Measurements from ENCODE around the gene GPR107.
"Not testable (repeated sequence)": the region's sequence is repeated elsewhere in the genome, so short reads cannot be mapped to it uniquely, and the experiment has no call there.

Gene GPR107

DNA sequence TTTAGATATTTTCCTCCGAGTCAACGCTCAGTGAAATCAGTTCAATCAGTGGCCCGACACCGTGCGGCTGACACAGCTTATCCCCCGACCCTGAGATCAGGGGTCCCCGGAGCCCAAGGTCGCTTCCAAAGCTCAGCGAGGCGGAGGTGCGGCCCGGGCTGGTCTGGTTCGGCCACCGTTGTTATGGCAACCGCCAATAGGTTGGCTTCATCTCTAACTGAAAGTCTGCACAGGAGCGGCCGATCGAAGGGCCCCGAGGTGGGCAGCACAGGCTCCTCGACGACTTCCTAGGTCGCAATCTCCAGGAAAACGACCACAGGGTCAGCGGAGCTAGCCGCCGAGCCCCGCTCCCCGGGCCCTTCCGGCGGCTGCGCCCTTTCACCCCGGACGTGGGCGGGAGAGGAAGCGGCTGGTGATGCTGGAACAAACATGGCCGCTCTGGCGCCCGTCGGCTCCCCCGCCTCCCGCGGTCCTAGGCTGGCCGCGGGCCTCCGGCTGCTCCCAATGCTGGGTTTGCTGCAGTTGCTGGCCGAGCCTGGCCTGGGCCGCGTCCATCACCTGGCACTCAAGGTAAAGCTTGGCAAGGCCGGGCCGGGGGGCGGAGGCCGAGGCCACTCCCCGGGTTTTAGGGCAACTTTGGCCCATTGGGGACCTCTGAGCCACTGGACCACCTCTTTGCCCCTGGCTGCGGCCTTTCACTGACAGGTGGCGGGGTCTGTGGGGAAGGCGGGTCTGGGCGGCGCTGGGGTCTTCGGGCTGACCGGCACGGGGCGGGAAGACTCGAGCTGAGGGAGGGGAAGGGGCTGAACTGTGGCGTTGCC, at the start of gene GPR107:
GPR107 (plus strand) TSS at position 403 of the 821 bp plus-strand sequence; CDS start at position 430, 27 bp downstream.
- peak; percentile 91 for DNase-seq

DNA sequence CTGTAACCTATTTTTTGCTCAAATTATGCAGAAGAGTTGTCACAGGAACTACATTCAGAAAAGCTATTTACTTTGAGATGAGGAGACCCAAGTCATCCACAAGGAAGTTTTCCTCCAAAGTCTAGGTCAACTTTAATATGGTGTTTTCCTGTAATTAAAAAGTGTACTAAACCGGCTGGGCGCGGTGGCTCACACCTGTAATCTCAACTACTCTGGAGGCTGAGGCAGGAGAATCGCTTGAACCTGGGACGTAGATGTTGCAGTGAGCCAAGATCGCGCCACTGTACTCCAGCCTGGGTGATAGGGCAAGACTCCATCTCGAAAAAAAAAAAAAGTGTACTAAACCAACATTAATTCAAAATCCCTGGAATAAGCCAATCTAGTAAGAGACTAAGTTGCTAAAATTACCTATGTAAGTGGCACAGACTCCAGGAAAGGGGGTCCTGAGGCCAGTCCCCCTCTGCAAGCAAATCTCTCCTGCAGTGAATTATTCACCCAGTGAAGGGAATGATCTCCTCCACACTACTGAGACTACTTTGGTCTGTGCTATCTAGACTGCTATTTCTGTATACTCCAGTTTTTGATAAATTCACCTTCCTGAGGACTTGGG, 49.7 kb upstream of the GPR107 start:
- no peak for DNase-seq

DNA sequence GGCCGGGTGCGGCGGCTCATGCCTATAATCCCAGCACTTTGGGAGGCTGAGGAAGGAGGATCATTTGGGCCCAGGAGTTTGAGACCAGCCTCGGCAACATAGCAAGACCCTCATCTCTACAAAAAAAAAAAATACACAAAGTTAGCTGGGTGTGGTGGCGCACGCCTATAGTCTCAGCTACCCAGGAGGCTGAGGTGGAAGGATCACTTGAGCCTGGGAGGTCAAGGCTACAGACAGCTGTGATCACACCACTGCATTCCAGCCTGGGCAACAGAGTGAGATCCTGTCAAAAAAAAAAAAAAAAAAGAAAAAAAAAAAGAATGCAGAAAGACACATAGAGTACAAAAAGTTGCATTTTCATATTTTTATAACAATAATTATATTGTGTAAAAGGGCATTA, 46.8 kb upstream of the GPR107 start:
- not testable (repeated sequence) for DNase-seq

DNA sequence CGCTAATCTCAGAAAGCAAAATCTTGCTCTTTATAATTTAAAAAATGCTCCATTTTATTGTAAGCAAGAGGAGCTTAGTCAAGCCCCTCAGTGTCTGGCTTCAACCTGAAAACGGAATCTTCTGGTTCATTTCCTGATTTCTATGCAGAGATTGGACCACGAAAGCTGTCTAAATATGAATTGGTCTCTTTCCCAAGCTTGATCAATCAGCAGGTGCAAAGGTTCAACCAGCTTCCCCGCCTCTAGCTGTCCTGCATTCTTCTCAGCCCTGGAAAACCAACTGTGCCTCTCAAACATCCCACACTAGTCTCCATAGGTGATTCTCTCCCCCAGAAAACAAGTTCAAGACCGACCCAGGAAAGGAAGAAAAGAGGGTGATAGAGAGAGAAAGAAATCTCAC, 45.2 kb upstream of the GPR107 start:
- no peak for DNase-seq

DNA sequence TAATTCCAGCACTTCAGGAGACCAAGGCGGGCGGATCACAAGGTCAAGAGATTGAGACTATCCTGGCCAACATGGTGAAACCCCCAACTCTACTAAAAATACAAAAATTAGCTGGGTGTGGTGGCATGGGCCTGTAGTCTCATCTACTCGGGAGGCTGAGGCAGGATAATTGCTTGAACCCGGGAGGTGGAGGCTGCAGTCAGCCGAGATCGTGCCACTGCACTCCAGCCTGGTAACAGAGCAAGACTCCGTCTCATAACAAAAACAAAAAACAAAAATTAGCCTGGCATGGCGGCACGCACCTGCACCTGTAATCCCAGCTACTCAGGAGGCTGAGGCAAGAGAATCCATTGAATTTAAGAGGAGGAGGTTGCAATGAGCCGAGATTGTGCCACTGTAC, 44.2 kb upstream of the GPR107 start:
- DNase-seq = not testable (repeated sequence)

DNA sequence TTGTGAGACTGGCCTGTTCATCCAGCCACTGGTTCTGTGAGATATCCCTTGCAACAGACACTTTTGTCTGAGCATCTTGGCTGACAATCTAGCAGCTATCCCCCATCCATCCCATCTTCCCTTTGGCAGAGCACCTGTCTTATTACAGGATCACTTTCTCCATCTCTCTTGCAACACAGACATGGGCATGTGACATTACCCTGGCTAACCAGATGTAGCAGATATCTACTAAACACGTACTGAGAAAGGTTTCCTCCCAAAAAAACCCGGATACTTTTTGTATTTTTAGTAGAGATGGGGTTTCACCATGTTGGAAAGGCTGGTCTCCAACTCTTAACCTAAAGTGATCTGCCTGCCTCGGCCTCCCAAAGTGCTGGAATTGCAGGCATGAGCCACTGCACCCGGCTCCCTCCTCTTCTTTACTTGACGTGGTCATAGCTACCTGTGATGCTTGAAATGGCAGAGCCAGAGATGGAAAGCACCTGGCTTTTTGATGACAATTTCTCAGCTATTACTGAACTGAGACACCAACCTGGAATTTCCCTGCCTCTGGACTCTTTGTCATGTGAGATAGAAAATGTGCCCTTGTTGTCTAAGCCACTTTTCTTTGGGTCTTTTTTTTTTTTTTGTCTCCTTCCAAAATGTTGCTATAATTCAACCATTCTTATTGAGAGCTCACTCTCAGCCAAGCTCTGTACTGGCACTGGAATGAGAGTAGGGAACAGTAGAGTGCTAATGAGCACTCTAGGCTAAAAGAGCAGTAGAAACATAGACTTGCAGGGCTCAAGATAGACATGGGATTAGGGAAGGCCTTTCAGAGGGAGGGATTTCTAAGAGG, 43.3 kb upstream of the GPR107 start:
- DNase-seq = no peak

DNA sequence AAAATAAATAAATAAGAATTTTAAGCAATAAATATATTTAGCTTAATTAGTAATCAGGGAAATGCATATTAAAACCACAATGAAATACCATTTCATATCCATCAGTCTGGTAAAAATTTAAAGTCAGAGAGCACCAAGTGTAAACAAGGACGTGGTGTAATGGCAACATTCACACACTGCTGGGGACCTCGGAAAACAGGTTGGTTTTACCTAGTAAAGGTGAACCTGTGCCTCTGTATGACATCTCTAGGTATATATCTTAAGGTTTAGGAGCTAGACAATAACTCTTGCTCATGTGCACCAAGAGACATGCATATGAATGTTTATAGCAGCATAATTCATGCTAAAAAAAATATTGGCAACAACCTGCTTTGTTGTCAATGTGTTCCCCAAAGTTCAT, 40.4 kb upstream of the GPR107 start:
- DNase-seq = no peak

DNA sequence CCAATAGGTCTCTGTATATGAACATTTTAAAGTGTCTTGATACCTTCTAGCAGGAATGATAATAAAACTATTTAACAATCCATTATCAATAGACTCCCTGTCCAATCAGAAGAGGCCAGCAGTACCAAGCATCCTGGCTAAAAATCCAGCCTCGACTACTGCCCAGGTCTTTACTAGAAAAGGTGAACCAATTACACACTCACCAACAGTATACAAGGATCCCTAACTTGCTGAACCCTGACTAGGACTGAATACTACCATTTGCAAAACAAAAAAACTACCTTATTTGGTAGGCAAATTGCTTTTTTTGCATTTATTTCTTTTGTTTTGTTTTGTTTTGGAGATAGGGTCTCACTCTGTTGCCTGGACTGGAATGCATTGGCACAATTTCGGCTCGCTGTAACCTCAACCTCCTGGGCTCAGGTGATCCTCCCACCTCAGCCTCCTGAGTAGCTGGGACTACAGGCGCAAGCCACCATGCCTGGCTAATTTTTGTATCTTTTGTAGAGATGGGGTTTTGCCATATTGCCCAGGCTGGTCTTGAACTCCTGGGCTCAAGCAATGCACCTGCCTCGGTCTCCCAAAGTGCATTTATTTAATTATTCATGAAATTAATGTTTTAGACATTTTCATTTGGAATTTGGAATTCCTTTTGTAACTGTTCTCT, 38.2 kb upstream of the GPR107 start:
- DNase-seq = no peak

DNA sequence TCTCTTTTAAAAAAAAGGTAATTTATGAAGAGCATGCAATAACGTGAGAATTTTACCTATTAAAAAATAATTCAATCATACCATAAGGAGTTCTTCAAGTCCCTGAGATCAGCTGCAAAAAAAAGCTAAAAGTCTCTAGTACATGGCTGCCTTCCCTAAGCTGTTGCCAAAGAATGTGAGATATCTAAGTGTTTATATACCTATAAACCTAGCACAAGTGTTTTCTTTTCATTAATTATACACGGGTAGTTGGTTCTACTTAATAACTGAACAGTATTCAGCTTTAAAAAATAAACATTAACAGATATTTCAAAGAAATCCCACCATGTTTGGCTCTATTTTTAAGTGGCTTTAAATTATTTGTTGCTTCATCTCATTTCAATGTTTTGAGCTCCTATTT, 36.6 kb upstream of the GPR107 start:
- DNase-seq = no peak

DNA sequence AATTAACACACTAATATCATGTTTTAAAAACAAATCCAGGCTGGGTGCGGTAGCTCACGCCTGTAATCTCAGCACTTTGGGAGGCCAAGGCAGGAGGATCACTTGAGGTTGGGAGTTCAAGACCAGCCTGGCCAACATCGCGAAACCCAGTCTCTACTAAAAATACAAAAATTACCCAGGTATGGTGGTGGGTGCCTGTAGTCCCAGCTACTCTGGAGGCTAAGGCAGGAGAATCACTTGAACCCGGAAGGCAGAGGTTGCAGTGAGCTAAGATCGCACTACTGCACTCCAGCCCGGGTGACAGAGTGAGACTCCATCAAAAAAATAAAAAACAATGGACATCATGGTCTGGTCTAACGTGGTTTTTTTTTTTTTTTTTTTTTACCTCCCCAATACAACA, 36.2 kb upstream of the GPR107 start:
- DNase-seq = not testable (repeated sequence)

DNA sequence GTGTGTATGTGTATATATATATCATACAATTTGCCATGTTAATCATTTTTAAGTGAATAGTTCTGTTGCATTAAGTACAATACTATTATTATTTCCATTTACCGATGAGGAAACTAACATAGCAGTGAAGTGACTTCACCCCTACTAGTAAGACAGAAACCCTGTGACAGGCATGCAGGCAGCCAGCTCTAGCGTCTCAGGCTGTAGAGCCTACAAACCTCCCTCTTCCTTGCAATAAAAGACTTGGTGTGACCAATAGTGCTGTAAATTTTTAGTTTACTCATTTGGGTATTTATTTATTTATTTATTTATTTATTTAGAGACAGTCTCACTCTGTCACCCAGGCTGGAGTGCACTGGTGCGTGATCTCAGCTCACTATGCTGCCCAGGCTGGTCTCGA, 35.4 kb upstream of the GPR107 start:
- no peak for DNase-seq

DNA sequence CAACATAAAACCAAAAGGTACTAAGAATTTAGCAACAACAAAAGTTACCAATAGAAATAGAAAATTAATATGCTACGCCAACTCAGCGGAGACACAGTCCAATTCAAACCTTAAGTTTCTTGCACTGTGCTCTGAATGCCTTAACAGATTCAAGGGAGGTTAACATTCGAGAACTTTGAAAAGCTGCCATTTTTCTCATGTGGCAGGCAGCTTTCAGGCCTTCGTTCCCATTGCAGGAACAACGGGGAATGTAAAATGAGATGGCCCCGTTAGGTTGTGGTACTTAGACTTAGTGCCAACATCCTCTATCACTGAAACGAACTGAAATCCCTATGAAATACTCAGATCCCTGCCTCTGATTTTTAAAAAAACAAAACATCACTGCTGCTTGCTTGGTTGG, 33.1 kb upstream of the GPR107 start:
- no peak for DNase-seq

DNA sequence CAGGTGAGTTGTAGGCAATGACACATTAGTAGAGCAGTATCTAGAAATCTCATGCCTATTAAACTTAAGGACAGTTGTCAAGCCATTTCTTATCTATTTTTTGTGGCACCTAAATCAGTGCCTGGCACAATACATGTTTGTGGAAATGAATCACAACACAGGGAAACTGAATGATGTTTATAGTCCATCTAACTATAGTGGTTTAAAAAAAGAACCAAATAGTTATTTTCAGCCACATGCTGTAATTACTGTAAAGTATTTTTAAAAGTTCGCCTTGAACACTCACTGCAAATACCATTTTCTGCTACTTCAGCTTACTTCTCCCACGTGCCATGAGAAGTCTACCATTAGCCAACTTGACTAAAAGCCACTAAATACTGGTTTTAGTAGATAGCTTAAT, 32.6 kb upstream of the GPR107 start:
- no peak for DNase-seq

DNA sequence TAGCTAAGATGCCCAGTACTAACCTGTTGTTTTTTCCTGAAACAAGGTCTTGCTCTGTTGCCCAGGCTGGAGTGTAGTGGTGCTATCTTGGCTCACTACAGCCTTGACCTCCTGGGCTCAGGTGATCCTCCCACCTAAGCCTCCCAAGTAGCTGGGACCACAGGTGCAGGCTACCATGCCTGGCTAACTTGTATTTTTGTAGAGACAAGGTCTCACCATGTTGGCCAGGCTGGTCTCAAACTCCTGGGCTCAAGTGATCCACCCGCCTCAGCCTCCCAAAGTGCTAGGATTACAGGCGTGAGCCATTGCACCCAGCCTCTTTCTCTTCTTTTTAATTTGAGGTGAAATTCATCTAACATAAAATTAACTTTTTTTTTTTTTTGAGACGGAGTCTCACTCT, 31.9 kb upstream of the GPR107 start:
- DNase-seq = not testable (repeated sequence)

DNA sequence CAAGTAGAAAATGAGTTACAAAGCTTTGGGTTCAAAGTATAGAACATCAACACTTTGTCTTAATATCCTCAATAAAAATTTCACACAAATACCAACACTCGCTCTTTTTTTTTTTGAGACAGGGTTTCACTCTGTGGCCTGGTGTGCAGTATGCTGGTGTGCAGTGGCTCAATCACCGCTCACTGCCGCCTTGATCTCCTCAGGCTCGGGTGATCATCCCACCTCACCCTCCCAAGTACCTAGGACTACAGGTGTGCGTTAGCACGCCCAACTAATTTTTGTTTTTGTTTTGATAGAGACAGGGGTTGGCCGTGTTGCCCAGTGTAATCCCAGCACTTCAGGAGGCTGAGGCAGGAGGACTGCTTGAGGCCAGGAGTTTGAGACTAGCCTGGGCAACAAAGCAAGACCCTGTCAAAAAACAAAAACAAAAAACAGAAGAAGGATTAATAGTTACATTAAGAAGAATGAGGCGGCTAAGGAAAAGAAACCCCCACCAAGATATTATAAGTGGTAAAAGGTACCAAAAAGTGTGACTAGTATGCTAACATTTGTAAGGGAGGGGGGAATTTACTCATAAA, 31.1 kb upstream of the GPR107 start:
- DNase-seq = no peak

DNA sequence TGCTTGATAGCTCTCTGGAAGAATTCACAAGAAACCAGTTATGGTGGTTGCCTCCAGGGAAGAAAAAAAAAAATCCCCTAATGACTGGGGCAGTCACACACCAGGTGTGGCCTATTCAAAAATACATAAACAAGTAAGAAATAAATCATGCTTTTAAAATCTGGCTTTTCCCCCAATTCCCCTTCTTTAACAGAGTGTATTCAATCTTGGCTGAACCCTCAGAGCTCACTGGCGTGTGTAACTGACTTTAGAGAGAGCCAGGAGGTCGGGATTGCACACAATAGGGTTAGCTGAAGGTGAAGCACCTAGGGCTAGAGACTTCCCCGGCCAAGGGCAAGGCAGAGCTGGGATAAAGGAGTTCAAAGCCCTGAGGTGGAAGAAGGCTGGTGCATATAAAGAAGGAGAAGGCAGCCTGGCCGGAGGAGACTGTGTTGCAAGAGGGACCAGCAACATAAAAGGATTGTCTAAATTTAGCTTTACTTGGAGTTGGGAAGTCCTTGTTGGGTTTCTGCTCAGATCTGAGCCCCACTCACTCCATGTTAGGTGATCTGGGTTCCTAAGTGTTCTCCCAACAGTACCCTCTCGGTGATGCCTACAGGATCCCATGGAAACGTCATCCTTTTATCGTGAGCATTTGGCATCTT, 30.4 kb upstream of the GPR107 start:
- no peak for DNase-seq

DNA sequence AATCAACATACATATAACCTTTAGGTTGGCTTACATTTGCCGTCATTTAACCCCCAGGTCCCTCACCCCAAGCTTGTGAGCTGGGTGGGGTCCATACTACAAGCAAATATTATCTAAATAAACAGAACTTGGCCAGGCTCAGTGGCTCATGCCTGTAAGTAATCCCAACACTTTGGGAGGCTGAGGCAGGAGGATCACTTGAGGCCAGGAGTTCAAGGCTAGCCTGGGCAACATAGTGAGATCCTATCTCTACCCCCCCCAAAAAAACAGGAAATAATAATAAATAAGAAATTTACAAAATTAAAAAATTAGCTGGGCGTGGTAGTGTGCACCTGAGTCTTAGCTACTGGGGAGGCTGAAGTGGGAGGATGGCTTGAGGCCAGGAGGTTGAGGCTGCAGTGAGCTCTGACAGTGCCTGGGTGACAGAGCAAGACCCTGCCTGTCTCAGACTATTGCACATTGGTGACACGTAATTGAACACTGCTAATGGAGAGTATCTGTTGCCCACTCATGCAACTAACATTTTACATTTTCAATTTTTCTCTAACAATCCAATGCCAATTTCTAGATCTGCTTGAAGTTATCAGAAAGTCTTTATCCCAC, 29.6 kb upstream of the GPR107 start:
- no peak for DNase-seq

DNA sequence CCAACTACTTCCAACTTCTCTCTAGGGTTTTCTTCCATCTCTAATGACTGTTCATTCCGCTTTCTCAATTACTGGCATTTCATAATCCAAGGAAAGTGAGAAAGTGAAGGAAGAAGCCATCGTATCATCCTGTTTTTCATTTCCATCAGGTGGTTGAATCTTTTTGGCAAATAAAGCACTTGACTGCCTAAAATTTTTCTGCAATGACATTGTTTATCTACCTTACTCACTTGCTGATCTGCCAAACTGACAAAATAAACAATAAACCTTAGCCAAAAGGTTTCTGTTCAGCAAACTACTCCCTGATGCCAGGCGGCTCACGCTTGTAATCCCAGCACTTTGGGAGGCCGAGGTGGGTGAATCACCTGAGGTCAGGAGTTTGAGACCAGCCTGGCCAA, 29.1 kb upstream of the GPR107 start:
- DNase-seq = no peak

DNA sequence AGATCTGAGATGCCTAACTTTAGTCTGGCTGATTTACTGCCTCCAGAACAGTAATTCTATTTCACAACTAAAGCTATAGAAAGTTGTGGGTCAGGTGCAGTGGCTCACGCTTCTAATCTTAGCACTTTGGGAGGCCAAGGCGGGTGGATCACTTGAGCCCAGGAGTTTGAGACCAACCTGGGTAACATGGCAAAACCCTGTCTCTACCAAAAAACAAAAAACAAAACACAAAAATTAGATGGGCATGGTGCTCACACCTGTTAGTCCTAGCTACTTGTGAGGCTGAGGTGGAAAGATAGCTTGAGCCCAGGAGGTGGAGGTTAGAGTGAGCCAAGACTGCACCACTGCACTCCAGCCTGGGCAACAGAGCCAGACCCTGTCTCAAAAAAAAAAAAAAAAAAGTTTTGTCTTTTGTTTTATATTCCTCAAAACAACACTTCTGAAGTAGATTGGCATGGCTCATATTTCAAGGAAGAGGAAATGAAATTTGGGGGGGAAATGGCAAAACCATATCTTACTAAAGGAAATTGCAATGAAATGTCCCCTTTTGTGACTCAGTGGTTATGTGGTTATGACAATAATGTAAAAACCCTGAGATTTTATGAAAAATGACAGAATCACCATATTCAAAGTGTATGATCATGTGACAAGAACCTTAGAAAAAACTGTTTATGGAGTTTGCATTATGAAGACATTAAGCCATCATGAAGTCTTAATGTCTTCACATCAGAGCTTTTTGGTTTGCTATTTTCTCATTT, 26.9 kb upstream of the GPR107 start:
- no peak for DNase-seq

DNA sequence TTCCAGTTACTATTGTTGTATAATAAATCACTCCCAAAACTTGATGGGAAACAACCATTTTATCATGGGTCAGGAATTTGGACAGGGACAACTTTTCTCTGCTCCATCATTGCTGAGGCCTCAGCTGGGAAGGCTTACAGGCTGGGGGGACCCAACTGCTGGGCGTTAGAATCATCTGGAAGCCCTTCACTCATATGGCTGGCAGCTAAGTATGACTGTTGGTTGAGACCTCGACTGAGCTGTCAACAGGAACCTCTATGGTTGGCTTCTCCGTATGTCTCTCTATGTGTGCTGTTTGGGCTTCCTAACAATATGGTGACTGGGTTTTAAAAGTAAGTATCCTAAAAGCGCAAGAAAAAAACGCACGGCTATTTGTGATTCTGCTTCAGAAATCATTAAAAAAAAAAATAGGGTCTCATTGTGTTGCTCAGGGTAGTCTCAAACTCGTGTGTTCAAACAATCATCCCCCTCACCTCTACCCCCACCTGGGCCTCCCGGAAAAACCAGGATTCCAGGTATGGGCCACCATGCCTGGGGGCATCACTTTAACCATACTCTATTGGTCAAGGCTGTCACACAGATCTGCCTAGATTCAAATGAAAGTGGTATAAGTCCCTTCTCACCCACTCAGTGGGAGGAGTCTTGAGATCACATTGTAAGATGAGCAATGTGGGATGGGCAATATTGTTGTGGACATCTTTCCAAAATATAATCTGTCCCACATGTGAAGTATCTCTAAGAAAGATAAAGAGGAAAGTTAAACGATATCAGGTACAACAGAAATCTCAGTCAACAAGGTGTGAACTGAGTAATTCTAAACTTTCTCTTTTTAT, 26.0 kb upstream of the GPR107 start:
- no peak for DNase-seq
